ENCODE data around the gene RBPJ. TPM values are rescaled to one million over a fixed set of nuclear protein-coding genes. Genes with fewer than 3 reads are reported as not detected.
"Not testable (repeated sequence)": the region's sequence is repeated elsewhere in the genome, so short reads cannot be mapped to it uniquely, and the experiment has no call there.

RBPJ gene
- total RNA-seq, 2 donors from 2014 or later = 32.7 to 37.9 TPM

DNA sequence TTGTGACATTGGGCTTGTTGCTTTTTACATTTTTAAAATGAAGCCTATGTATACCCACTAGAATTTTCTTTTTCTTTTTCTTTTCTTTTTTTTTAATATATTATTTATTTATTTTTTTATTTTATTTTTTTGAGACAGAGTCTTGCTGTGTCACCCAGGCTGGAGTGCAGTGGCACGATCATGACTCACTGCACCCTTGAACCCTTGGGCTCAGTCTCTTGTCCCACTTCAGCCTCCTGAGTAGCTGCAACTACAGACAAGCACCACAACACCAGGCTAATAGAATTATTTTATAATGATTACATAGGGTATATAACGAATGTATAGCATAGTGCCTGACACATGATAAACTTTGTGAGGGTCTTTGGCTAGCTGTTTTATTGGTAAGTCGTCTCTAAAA is 64.9 kb downstream of the RBPJ start:
- DNase-seq = no peak
- Histone ChIP-seq H3K36me3 (replicated peaks in 1 of 2; ENCODE audit: insufficient read depth in 1 of 2, low read depth in 2 of 2) (peaks cover 0 to 2% of the 10 kb centered on the region in 2 donors), H3K27me3 (no peaks in the 10 kb centered on the region), H3K4me1 (peaks cover 13% of the 10 kb centered on the region), H3K9me3 (no peaks in the 10 kb centered on the region), H3K27ac (no peak overlapping the region), H3K4me3 (no peak overlapping the region)
- ATAC-seq = no peak
- WGBS, 2 donors = 85 to 86% methylated on average over 3 of the region's 3 CpGs
- intact Hi-C loops (cut with DNase I) = no loop called here
- TF ChIP-seq, protein P1, sequence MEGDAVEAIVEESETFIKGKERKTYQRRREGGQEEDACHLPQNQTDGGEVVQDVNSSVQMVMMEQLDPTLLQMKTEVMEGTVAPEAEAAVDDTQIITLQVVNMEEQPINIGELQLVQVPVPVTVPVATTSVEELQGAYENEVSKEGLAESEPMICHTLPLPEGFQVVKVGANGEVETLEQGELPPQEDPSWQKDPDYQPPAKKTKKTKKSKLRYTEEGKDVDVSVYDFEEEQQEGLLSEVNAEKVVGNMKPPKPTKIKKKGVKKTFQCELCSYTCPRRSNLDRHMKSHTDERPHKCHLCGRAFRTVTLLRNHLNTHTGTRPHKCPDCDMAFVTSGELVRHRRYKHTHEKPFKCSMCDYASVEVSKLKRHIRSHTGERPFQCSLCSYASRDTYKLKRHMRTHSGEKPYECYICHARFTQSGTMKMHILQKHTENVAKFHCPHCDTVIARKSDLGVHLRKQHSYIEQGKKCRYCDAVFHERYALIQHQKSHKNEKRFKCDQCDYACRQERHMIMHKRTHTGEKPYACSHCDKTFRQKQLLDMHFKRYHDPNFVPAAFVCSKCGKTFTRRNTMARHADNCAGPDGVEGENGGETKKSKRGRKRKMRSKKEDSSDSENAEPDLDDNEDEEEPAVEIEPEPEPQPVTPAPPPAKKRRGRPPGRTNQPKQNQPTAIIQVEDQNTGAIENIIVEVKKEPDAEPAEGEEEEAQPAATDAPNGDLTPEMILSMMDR (IDR thresholded peaks at IDR 0.05) = no peak
- no peak for TF ChIP-seq POLR2A (IDR thresholded peaks at IDR 0.05)

DNA sequence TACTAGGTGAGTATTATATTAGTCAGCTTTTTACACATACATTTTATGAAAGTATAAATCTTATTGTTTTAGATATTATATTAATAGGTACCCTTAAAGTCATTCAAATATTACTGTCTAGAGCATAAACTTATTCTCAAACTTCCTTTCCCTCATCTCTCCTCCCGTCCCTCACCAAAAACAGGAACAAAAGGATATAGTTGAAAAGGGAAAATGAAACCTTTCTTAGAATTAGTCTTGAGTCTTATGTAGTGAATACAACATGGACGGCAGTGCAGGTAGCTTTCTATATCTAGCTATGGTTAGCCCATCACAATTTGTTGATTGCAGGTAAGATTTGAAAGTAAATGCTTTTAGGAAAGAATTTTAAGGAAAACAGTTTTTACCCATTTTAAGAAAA is 65.6 kb downstream of the RBPJ start:
- 79 to 97% methylated on average over 2 of the region's 2 CpGs for WGBS, 2 donors
- intact Hi-C loops (cut with DNase I) = no loop called here
- no peak overlapping the region for H3K4me3 ChIP-seq
- H3K27ac ChIP-seq = no peak overlapping the region
- no peaks in the 10 kb centered on the region for H3K27me3 ChIP-seq
- H3K36me3 ChIP-seq (replicated peaks in 1 of 2; ENCODE audit: insufficient read depth in 1 of 2, low read depth in 2 of 2) = peaks cover 0 to 2% of the 10 kb centered on the region in 2 donors
- H3K4me1 ChIP-seq = peaks cover 6% of the 10 kb centered on the region
- H3K9me3 ChIP-seq = no peaks in the 10 kb centered on the region
- TF ChIP-seq POLR2A (IDR thresholded peaks at IDR 0.05) = no peak
- TF ChIP-seq, protein P1 (IDR thresholded peaks at IDR 0.05) = no peak
- DNase-seq (no peak), ATAC-seq (no peak)

DNA sequence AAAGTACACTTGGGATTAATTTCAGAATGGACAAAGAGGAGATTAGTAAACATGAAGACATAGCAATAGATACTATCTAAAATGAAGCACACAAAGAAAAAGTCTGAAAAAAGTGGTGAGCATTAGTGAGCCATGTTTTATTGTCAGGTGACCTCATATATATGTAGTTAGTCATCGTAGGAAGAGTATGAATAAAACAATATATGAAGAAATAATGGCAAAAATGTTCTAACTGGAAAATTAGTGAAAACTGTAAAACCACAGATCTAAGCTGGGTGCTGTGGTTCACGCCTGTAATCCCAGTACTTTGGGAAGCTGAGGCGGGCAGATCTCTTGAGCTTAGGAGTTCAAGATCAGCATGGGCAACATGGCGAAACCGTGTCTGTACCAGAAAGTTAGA is 67.9 kb downstream of the RBPJ start:
- TF ChIP-seq, protein P1 (IDR thresholded peaks at IDR 0.05) = no peak
- no peak for TF ChIP-seq POLR2A (IDR thresholded peaks at IDR 0.05)
- Histone ChIP-seq H3K27me3 (no peaks in the 10 kb centered on the region), H3K27ac (no peak overlapping the region), H3K9me3 (no peaks in the 10 kb centered on the region), H3K4me3 (no peak overlapping the region), H3K36me3 (replicated peaks in 1 of 2; ENCODE audit: insufficient read depth in 1 of 2, low read depth in 2 of 2) (peaks cover 0 to 2% of the 10 kb centered on the region in 2 donors), H3K4me1 (no peaks in the 10 kb centered on the region)
- 98 to 99% methylated on average over 5 of the region's 5 CpGs for WGBS, 2 donors
- ATAC-seq (no peak), DNase-seq (no peak)
- intact Hi-C loops (cut with DNase I) = no loop called here

DNA sequence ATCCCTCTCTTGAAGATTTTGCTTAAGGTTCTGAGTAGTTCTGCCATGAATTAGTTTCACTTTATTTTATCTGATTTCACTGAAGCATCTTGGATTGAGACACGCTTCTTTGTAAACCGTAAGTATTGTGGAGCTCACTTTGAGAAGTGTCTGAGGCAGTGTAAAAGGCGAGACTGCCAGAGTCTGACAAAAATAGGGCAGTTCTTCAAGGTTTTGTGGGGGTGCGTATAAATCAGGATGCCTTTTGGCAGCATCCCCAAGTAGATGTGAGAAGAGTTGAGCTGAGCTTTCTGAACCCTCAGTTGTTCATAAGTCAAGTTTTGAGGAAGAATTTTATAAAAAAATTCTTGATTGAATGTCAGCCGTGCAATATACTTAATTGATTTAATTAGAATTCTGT is 76.3 kb downstream of the RBPJ start:
- Histone ChIP-seq H3K9me3 (no peaks in the 10 kb centered on the region), H3K36me3 (replicated peaks in 1 of 2; ENCODE audit: insufficient read depth in 1 of 2, low read depth in 2 of 2) (no peaks in the 10 kb centered on the region), H3K4me3 (no peak overlapping the region), H3K27ac (no peak overlapping the region), H3K4me1 (no peaks in the 10 kb centered on the region), H3K27me3 (no peaks in the 10 kb centered on the region)
- ATAC-seq = no peak
- no peak for DNase-seq
- no peak for TF ChIP-seq POLR2A (IDR thresholded peaks at IDR 0.05)
- TF ChIP-seq, protein P1 (IDR thresholded peaks at IDR 0.05) = no peak
- intact Hi-C loops (cut with DNase I) = no loop called here
- WGBS, 2 donors = 85% methylated on average over 5 of the region's 5 CpGs

DNA sequence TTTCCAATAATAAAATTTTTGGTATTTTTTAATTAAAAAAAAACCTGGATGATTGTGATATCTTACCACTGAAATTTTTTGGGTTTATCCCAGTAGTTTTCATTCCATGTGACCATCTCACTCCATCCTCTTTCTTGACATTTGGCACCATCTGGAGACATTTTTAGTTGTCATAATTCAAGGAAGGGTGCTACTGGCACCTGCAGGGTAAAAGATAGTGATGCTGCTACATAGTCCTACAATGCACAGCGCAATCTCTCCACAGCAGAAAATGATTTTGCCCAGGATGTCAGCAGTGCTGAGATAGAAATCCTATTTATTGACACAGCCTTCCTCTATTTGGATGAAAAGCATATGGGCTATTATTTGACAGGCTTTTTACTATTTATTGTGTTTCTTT is 79.3 kb downstream of the RBPJ start:
- ATAC-seq (no peak), DNase-seq (no peak)
- Histone ChIP-seq H3K4me1 (peaks cover 4% of the 10 kb centered on the region), H3K27me3 (no peaks in the 10 kb centered on the region), H3K27ac (no peak overlapping the region), H3K4me3 (no peak overlapping the region), H3K36me3 (replicated peaks in 1 of 2; ENCODE audit: insufficient read depth in 1 of 2, low read depth in 2 of 2) (no peaks in the 10 kb centered on the region), H3K9me3 (no peaks in the 10 kb centered on the region)
- intact Hi-C loops (cut with DNase I) = loop anchor here (10.0 kb wide), 1 partner anchor 65 kb away; no protein-coding TSS in a partner anchor
- TF ChIP-seq, protein P1 (IDR thresholded peaks at IDR 0.05) = peak in 3 of 7 experiments; percentile 5 to 13 (median 11)
- TF ChIP-seq POLR2A (IDR thresholded peaks at IDR 0.05) = no peak
- WGBS, 2 donors = 94 to 100% methylated on average over 1 of the region's 1 CpG

DNA sequence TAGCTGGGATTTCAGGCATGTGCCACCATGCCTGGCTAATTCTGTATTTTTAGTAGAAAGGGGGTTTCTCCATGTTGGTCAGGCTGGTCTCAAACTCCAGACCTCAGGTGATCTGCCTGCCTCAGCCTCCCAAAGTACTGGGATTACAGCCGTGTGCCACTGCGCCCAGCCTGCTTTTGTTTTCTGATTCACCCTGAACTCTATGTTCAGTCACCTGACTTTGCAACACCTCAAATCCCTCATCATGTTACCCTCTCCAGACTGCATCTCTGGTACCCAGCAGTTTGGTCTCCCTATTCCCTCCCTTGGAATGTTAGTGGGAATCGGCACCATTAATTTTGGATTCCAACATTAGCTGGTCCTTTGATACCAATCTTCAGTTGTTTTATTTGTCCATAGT is 81.2 kb downstream of the RBPJ start:
- H3K27me3 ChIP-seq; H3K4me3 ChIP-seq; H3K4me1 ChIP-seq; ATAC-seq; H3K9me3 ChIP-seq; H3K36me3 ChIP-seq (replicated peaks in 1 of 2; ENCODE audit: insufficient read depth in 1 of 2, low read depth in 2 of 2); DNase-seq; H3K27ac ChIP-seq: not testable (repeated sequence)
- 96 to 98% methylated on average over 3 of the region's 3 CpGs for WGBS, 2 donors
- intact Hi-C loops (cut with DNase I) = loop anchor here (10.0 kb wide), 1 partner anchor 67 kb away; no protein-coding TSS in a partner anchor

Data from body of pancreas (tissue), 4 donors.